Vagina (tissue), 2 donors: ENCODE data around the gene CDKN2B. TPM values are rescaled to one million over a fixed set of nuclear protein-coding genes. Genes with fewer than 3 reads are reported as not detected.

Source experiments
- DNase-seq, 2 donors: peaks; one replicate each; pipeline ENCODE4 v3.0.0-alpha.2; 2017; ENCODE audit errors: extremely low spot score in 2 of 2
- H3K27ac ChIP-seq: fragments of 200-600 bp; sonication (generic); one replicate; pipeline ENCODE4 v1.5.1; 2019
- H3K27me3 ChIP-seq: fragments of 200-600 bp; sonication (generic); one replicate; pipeline ENCODE4 v1.5.1; 2019
- H3K36me3 ChIP-seq, 2 donors: fragments of 200-600 bp; sonication (generic); one replicate each; pipeline ENCODE4 v1.5.1; 2017 to 2019
- H3K4me1 ChIP-seq: fragments of 200-600 bp; sonication (generic); one replicate; pipeline ENCODE4 v1.5.1; 2019
- H3K4me3 ChIP-seq, 2 donors: fragments of 200-600 bp; sonication (generic); 1 replicate in 1 of 2; 2 replicates in 1 of 2; pipeline ENCODE4 v1.5.1; 2016 to 2019
- H3K9me3 ChIP-seq: fragments of 200-600 bp; sonication (generic); one replicate; pipeline ENCODE4 v1.5.1; 2019
- CTCF ChIP-seq, 3 experiments: fragments of 450-650 bp in 2 of 3; fragments of 200-600 bp in 1 of 3; sonication (generic) in 1 of 3; IDR thresholded peaks; one replicate each; pipeline ENCODE4 v1.5.1; 2017 to 2019; ENCODE audit warnings: antibody characterized with exemption in 3 of 3, mild to moderate bottlenecking in 2 of 3, moderate library complexity in 2 of 3
- POLR2A ChIP-seq, 2 donors: fragments of 450-650 bp; IDR thresholded peaks; one replicate each; pipeline ENCODE4 v1.6.1; 2017; ENCODE audit warnings: antibody characterized with exemption in 2 of 2, mild to moderate bottlenecking in 2 of 2, moderate library complexity in 2 of 2
- POLR2AphosphoS5 ChIP-seq, 2 donors: sonication (generic); formaldehyde crosslinking; IDR thresholded peaks; one replicate each; pipeline ENCODE4 v1.9.0; 2017; ENCODE audit warnings: antibody characterized with exemption in 2 of 2, mild to moderate bottlenecking in 2 of 2, low read depth in 1 of 2; ENCODE audit not compliant: insufficient read depth in 1 of 2
- intact Hi-C: fragments of 100-400 bp; cut with DNase I; formaldehyde crosslinking; loops from one replicate; pipeline ENCODE4 v1.15.1; 2023
- total RNA-seq: library from RNA; depleted of rRNA; stranded (reverse); fragments of >200 nt; gene quantifications from one replicate; pipeline ENCODE4 v1.2.3, GENCODE V29; 2016

The CDKN2B gene
- total RNA-seq, 1 donor from 2014 or later: 67.0 TPM

- TF ChIP-seq POLR2A (IDR thresholded peaks at IDR 0.05) (no peak), POLR2AphosphoS5 (IDR thresholded peaks at IDR 0.05; ENCODE audit: insufficient read depth in 1 of 2, low read depth in 1 of 2) (no peak), CTCF (IDR thresholded peaks at IDR 0.05) (no peak)
- no peak for DNase-seq
- Histone ChIP-seq H3K27ac (no peak overlapping the region), H3K9me3 (no peaks in the 10 kb centered on the region), H3K4me3 (no peak overlapping the region), H3K4me1 (peaks cover 17% of the 10 kb centered on the region), H3K36me3 (no peaks in the 10 kb centered on the region), H3K27me3 (peaks cover 5% of the 10 kb centered on the region)
- intact Hi-C loops: no loop called here
Observed at GRCh38 chr9:21976334-21976875, 32.7 kb downstream of the CDKN2B start.

GRCh38 chr9:21974722-21975409 is 34.2 kb downstream of the CDKN2B start:
- peaks cover 17% of the 10 kb centered on the region for H3K4me1 ChIP-seq
- DNase-seq: no peak
- H3K27me3 ChIP-seq: peaks cover 18% of the 10 kb centered on the region
- no peaks in the 10 kb centered on the region for H3K36me3 ChIP-seq
- no peak for TF ChIP-seq POLR2AphosphoS5 (IDR thresholded peaks at IDR 0.05; ENCODE audit: insufficient read depth in 1 of 2, low read depth in 1 of 2)
- no peak for TF ChIP-seq POLR2A (IDR thresholded peaks at IDR 0.05)
- no peak for TF ChIP-seq CTCF (IDR thresholded peaks at IDR 0.05)
- no peaks in the 10 kb centered on the region for H3K9me3 ChIP-seq
- no peak overlapping the region for H3K27ac ChIP-seq
- H3K4me3 ChIP-seq: peak overlapping the region; percentile 27 to 34
- intact Hi-C loops: no loop called here

- no peak for DNase-seq
- H3K36me3 ChIP-seq: no peaks in the 10 kb centered on the region
- TF ChIP-seq POLR2AphosphoS5 (IDR thresholded peaks at IDR 0.05; ENCODE audit: insufficient read depth in 1 of 2, low read depth in 1 of 2) (no peak), CTCF (IDR thresholded peaks at IDR 0.05) (no peak), POLR2A (IDR thresholded peaks at IDR 0.05) (no peak)
- intact Hi-C loops: no loop called here
- H3K27ac ChIP-seq: no peak overlapping the region
- H3K27me3 ChIP-seq: peaks cover 18% of the 10 kb centered on the region
- peak overlapping the region; percentile 27 to 34 for H3K4me3 ChIP-seq
- peaks cover 17% of the 10 kb centered on the region for H3K4me1 ChIP-seq
- no peaks in the 10 kb centered on the region for H3K9me3 ChIP-seq
Observed at GRCh38 chr9:21974343-21974721, 34.8 kb downstream of the CDKN2B start.

GRCh38 chr9:21972361-21972760 is 36.7 kb downstream of the CDKN2B start:
- H3K9me3 ChIP-seq: no peaks in the 10 kb centered on the region
- TF ChIP-seq POLR2A (IDR thresholded peaks at IDR 0.05): no peak
- TF ChIP-seq POLR2AphosphoS5 (IDR thresholded peaks at IDR 0.05; ENCODE audit: insufficient read depth in 1 of 2, low read depth in 1 of 2): no peak
- no peak for TF ChIP-seq CTCF (IDR thresholded peaks at IDR 0.05)
- H3K27ac ChIP-seq: no peak overlapping the region
- H3K4me3 ChIP-seq: no peak overlapping the region
- H3K4me1 ChIP-seq: peaks cover 17% of the 10 kb centered on the region
- no peaks in the 10 kb centered on the region for H3K36me3 ChIP-seq
- H3K27me3 ChIP-seq: peaks cover 26% of the 10 kb centered on the region
- intact Hi-C loops: no loop called here
- DNase-seq: no peak
